OCI-LY1 (cell line): ENCODE measurements around the gene TARS3.

Experiments used
- CTCF ChIP-seq: fragments of 200-600 bp; sonication (generic), shearing (Covaris generic); IDR thresholded peaks from 2 replicates; pipeline ENCODE4 v1.5.1; 2017; ENCODE audit warnings: mild to moderate bottlenecking, antibody characterized with exemption, low read length, moderate library complexity, mixed read lengths
- EZH2 ChIP-seq: fragments of 200-600 bp; sonication (generic), shearing (Covaris generic); IDR thresholded peaks from 2 replicates; pipeline ENCODE4 v1.8.0; 2017; ENCODE audit warnings: borderline replicate concordance, mixed run types, mild to moderate bottlenecking, antibody characterized with exemption, low read length, moderate library complexity, mixed read lengths

GRCh38 chr15:101772921-101773320 is 48.6 kb upstream of the TARS3 start:
- TF ChIP-seq CTCF (no peak), EZH2 (no peak)
